Cerebellar nuclear complex (tissue), 1 donor: Measurements from ENCODE around the gene CCKAR.
"Not testable (repeated sequence)": the region's sequence is repeated elsewhere in the genome, so short reads cannot be mapped to it uniquely, and the experiment has no call there.

Experiments used
- DNase-seq, 2 experiments: peaks; one replicate each; lab custom pipeline; 2025; lab: John Stamatoyannopoulos, UW

CCKAR gene

GRCh38 chr4:26490111-26490959 lies at the start of gene CCKAR:
TSS of gene CCKAR (minus strand) at chr4:26490484. CDS start at chr4:26490267, 217 bp downstream.
- no peak for DNase-seq

GRCh38 chr4:26533685-26534084 lies 43.4 kb upstream of the CCKAR start:
- no peak for DNase-seq

GRCh38 chr4:26531491-26532116 lies 41.3 kb upstream of the CCKAR start:
- no peak for DNase-seq

- DNase-seq: no peak
Observed at GRCh38 chr4:26530099-26530498, 39.8 kb upstream of the CCKAR start.

GRCh38 chr4:26529479-26529878 lies 39.2 kb upstream of the CCKAR start:
- no peak for DNase-seq

GRCh38 chr4:26525771-26526150 lies 35.5 kb upstream of the CCKAR start:
- no peak for DNase-seq

- DNase-seq: no peak
Observed at GRCh38 chr4:26525136-26525770, 35.0 kb upstream of the CCKAR start.

GRCh38 chr4:26524011-26524410 lies 33.7 kb upstream of the CCKAR start:
- no peak for DNase-seq

GRCh38 chr4:26522478-26522877 lies 32.2 kb upstream of the CCKAR start:
- no peak for DNase-seq

- DNase-seq: no peak
Observed at GRCh38 chr4:26520728-26521450, 30.6 kb upstream of the CCKAR start.

GRCh38 chr4:26515936-26516335 lies 25.7 kb upstream of the CCKAR start:
- DNase-seq: no peak

GRCh38 chr4:26510334-26510964 lies 20.2 kb upstream of the CCKAR start:
- DNase-seq: no peak

- no peak for DNase-seq
Observed at GRCh38 chr4:26509681-26510333, 19.5 kb upstream of the CCKAR start.

- no peak for DNase-seq
Observed at GRCh38 chr4:26507286-26507685, 17.0 kb upstream of the CCKAR start.

- no peak for DNase-seq
Observed at GRCh38 chr4:26503844-26504243, 13.6 kb upstream of the CCKAR start.

- no peak for DNase-seq
Observed at GRCh38 chr4:26503427-26503826, 13.1 kb upstream of the CCKAR start.

- not testable (repeated sequence) for DNase-seq
Observed at GRCh38 chr4:26500565-26500999, 10.3 kb upstream of the CCKAR start.

- DNase-seq: no peak
Observed at GRCh38 chr4:26496207-26496783, 6.0 kb upstream of the CCKAR start.

GRCh38 chr4:26493461-26493860 lies 3.2 kb upstream of the CCKAR start:
- DNase-seq: no peak

GRCh38 chr4:26491449-26492170 lies 1.3 kb upstream of the CCKAR start:
- DNase-seq: no peak
